NCI-H1930 (cell line): Measurements from ENCODE around the gene LZTS2.

Experiments used
- DNase-seq, 2 experiments: peaks; one replicate each; lab custom pipeline; 2025; lab: John Stamatoyannopoulos, UW

LZTS2 gene

GRCh38 chr10:100998183-100998990 is 1.2 kb upstream of the LZTS2 start:
- peak; percentile 51 to 69 for DNase-seq

GRCh38 chr10:100998991-100999741 is 442 bp upstream of the LZTS2 start:
- DNase-seq = peak; percentile 26 to 70

- DNase-seq = no peak
Measured at GRCh38 chr10:101000127-101000914, 713 bp downstream of the LZTS2 start.

GRCh38 chr10:101000915-101001658 is 1.5 kb downstream of the LZTS2 start:
- no peak for DNase-seq

GRCh38 chr10:101001659-101002035 is 2.0 kb downstream of the LZTS2 start:
- DNase-seq = no peak

GRCh38 chr10:101002456-101002855 is 2.8 kb downstream of the LZTS2 start:
- no peak for DNase-seq

- no peak for DNase-seq
Measured at GRCh38 chr10:101003639-101004206, 4.1 kb downstream of the LZTS2 start.

- DNase-seq = no peak
Measured at GRCh38 chr10:101005361-101005760, 5.8 kb downstream of the LZTS2 start.

- no peak for DNase-seq
Measured at GRCh38 chr10:101005869-101006567, 6.4 kb downstream of the LZTS2 start.

- DNase-seq = no peak
Measured at GRCh38 chr10:101006593-101007098, 7.0 kb downstream of the LZTS2 start.

GRCh38 chr10:101007099-101007711 is 7.6 kb downstream of the LZTS2 start:
- DNase-seq = no peak

- DNase-seq = no peak
Measured at GRCh38 chr10:101007915-101008822, 8.6 kb downstream of the LZTS2 start.

- DNase-seq = no peak
Measured at GRCh38 chr10:101008823-101009423, 9.3 kb downstream of the LZTS2 start.

- no peak for DNase-seq
Measured at GRCh38 chr10:101010329-101010728, 10.7 kb downstream of the LZTS2 start.

GRCh38 chr10:101011517-101012423 is 12.2 kb downstream of the LZTS2 start:
- no peak for DNase-seq

- DNase-seq = peak; percentile 39 to 65
Measured at GRCh38 chr10:101012525-101013364, 13.1 kb downstream of the LZTS2 start.
